Duodenal mucosa (tissue), 2 donors: ENCODE results near the gene AQP2.

Experiments
- H3K27ac ChIP-seq: one replicate; pipeline ENCODE4 v1.7.0; 2013; ENCODE audit warnings: low read depth, low read length
- H3K27me3 ChIP-seq, 2 donors: one replicate each; pipeline ENCODE4 v1.7.0; 2013; ENCODE audit warnings: low read length in 2 of 2, control low read depth in 1 of 2; ENCODE audit not compliant: insufficient read depth in 2 of 2, control insufficient read depth in 1 of 2
- H3K36me3 ChIP-seq, 2 donors: one replicate each; pipeline ENCODE4 v1.7.0; 2013; ENCODE audit warnings: low read length in 2 of 2, control low read depth in 1 of 2; ENCODE audit not compliant: insufficient read depth in 2 of 2, control insufficient read depth in 1 of 2
- H3K4me1 ChIP-seq, 2 donors: one replicate each; pipeline ENCODE4 v1.7.0; 2013; ENCODE audit warnings: low read length in 2 of 2, control low read depth in 1 of 2; ENCODE audit not compliant: insufficient read depth in 2 of 2, control insufficient read depth in 1 of 2
- H3K4me3 ChIP-seq, 2 donors: one replicate each; pipeline ENCODE4 v1.7.0; 2013; ENCODE audit warnings: low read length in 2 of 2, low read depth in 1 of 2
- H3K9ac ChIP-seq, 2 donors: one replicate each; pipeline ENCODE4 v1.7.0; 2013; ENCODE audit warnings: low read length in 2 of 2, low read depth in 1 of 2
- H3K9me3 ChIP-seq, 2 donors: one replicate each; pipeline ENCODE4 v1.7.0; 2013; ENCODE audit warnings: low read length in 2 of 2, control low read depth in 1 of 2; ENCODE audit not compliant: control insufficient read depth in 1 of 2

The AQP2 gene, protein sequence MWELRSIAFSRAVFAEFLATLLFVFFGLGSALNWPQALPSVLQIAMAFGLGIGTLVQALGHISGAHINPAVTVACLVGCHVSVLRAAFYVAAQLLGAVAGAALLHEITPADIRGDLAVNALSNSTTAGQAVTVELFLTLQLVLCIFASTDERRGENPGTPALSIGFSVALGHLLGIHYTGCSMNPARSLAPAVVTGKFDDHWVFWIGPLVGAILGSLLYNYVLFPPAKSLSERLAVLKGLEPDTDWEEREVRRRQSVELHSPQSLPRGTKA

GRCh38 chr12:49950273-49951251 is at the start of gene AQP2:
Gene AQP2, plus strand, starts transcription at chr12:49950737. Its CDS starts 94 bp downstream, at chr12:49950831.
- peaks cover 9% of the 10 kb centered on the region in 2 donors for H3K27me3 ChIP-seq
- H3K4me1 ChIP-seq = no peaks in the 10 kb centered on the region
- H3K4me3 ChIP-seq = no peak within 1 kb of the TSS
- H3K36me3 ChIP-seq = no peaks in the 10 kb centered on the region
- no peak within 1 kb of the TSS for H3K9ac ChIP-seq
- H3K27ac ChIP-seq = no peak within 1 kb of the TSS
- H3K9me3 ChIP-seq = no peaks in the 10 kb centered on the region

GRCh38 chr12:49901026-49901425 is 49.5 kb upstream of the AQP2 start:
- Histone ChIP-seq H3K9ac (no peak overlapping the region), H3K9me3 (no peaks in the 10 kb centered on the region), H3K4me3 (no peak overlapping the region), H3K36me3 (no peaks in the 10 kb centered on the region), H3K4me1 (no peaks in the 10 kb centered on the region), H3K27ac (no peak overlapping the region), H3K27me3 (peaks cover 9 to 18% of the 10 kb centered on the region in 2 donors)

DNA sequence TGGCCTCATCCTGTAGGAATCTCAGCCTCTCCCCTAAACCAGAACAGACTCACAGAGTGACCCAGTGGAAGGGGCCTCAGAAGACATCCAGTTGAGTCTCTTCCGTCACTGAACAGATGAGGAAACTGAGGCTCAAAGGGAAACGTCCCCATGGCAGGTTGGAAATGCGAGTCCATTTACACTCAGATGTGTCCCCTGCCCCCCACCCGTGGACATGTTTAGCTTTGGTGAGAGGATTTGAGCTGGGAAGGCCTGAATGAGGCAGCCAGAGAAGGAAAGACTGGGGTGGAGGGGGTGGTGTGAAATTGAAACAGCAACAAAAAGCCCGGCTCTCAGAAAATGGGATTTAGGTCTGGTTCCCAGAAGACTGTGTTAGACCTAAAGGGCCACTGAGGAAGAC is 48.6 kb upstream of the AQP2 start:
- no peak overlapping the region for H3K4me3 ChIP-seq
- no peaks in the 10 kb centered on the region for H3K4me1 ChIP-seq
- no peaks in the 10 kb centered on the region for H3K9me3 ChIP-seq
- H3K36me3 ChIP-seq = no peaks in the 10 kb centered on the region
- H3K9ac ChIP-seq = no peak overlapping the region
- no peak overlapping the region for H3K27ac ChIP-seq
- H3K27me3 ChIP-seq = peaks cover 9 to 18% of the 10 kb centered on the region in 2 donors

DNA sequence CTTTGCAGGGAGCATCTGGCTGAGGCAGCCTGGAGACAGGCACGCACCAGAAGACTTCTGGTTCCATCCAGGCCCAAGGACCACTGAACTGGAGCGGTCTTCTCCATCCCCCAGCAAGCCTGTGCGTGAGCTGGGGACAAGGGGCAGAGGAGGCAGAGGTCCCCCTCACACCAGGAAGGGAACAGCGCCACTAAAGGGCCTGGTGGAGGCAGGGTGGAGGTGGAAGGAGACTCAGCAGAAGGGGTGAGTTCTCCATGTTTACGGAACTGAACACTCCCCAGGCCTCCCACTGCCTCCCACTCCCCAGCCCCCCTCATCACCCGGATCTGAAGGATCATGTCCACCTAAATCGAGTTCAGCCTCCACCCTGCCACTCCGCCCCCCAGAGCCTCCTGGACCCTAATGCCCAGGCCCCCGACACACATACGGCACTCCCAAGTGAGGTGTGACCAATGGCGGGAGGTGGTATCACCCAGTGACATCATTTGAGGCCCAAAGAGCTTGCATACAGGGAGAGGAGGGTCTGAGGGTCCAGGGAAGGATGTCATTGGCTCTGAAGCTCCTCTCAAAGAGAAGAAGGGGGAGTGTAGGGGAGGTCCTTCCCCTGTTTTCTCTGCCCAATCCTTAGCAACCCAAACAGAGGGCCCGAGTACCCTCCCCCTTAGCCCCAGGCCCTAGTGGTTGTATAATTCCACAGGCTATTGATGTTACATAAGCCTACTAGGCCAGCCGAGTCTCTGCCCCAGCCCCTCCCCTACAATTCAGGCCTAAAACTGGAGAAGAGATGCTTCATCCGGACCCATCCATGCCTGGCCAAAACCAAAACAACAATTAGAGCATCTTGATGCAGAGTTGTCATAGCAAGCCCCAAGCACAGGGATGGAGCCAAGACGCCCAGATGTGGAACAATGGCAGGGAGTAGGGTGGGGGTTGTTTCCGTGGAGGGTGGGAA is 47.9 kb upstream of the AQP2 start:
- no peaks in the 10 kb centered on the region for H3K36me3 ChIP-seq
- no peak overlapping the region for H3K4me3 ChIP-seq
- no peak overlapping the region for H3K27ac ChIP-seq
- H3K27me3 ChIP-seq = peaks cover 9 to 18% of the 10 kb centered on the region in 2 donors
- no peaks in the 10 kb centered on the region for H3K4me1 ChIP-seq
- no peak overlapping the region for H3K9ac ChIP-seq
- H3K9me3 ChIP-seq = no peaks in the 10 kb centered on the region

- H3K27ac ChIP-seq = no peak overlapping the region
Measured at GRCh38 chr12:49903351-49903699, 47.2 kb upstream of the AQP2 start.

GRCh38 chr12:49903700-49904423 is 46.7 kb upstream of the AQP2 start, which contains the start of gene FAIM2:
Gene FAIM2, minus strand, starts transcription at chr12:49903900. Its CDS starts 108 bp downstream, at chr12:49903792.
- no peak within 1 kb of the TSS for H3K27ac ChIP-seq
- H3K9me3 ChIP-seq = no peaks in the 10 kb centered on the region
- no peaks in the 10 kb centered on the region for H3K4me1 ChIP-seq
- H3K4me3 ChIP-seq = peak within 1 kb of the TSS; percentile 40 to 43
- no peaks in the 10 kb centered on the region for H3K36me3 ChIP-seq
- H3K9ac ChIP-seq = no peak within 1 kb of the TSS
- peaks cover 9 to 18% of the 10 kb centered on the region in 2 donors for H3K27me3 ChIP-seq

More at GRCh38 chr12:49903351-49903699, 47.2 kb upstream of the AQP2 start:
- Histone ChIP-seq H3K4me1 (no peaks in the 10 kb centered on the region), H3K4me3 (peak overlapping the region in 1 of 2 donors; percentile 36), H3K9ac (no peak overlapping the region), H3K27me3 (peaks cover 9 to 18% of the 10 kb centered on the region in 2 donors), H3K36me3 (no peaks in the 10 kb centered on the region), H3K9me3 (no peaks in the 10 kb centered on the region)

DNA sequence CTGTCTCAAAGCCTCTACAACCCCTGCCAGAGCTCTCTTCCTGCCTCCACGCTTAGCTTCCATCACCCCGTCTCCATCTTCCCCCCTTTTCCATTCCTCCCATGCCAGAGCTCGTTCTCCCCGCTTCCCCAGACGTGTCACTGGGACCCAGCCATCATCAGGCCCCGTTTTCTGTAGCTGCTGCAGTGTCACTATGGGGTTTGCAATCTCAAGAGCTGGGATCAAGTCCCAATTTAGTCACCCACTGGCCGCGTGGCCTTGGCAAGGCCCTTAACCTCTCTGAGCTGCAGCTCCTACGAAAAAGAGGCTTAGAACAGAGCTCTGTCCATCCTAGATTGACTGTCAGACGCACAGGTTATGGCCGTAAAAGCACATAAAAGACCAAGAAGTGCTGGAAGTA is 45.9 kb upstream of the AQP2 start:
- Histone ChIP-seq H3K27ac (no peak overlapping the region), H3K9me3 (no peaks in the 10 kb centered on the region), H3K4me3 (no peak overlapping the region), H3K36me3 (no peaks in the 10 kb centered on the region), H3K4me1 (no peaks in the 10 kb centered on the region), H3K9ac (no peak overlapping the region), H3K27me3 (peaks cover 9 to 18% of the 10 kb centered on the region in 2 donors)

DNA sequence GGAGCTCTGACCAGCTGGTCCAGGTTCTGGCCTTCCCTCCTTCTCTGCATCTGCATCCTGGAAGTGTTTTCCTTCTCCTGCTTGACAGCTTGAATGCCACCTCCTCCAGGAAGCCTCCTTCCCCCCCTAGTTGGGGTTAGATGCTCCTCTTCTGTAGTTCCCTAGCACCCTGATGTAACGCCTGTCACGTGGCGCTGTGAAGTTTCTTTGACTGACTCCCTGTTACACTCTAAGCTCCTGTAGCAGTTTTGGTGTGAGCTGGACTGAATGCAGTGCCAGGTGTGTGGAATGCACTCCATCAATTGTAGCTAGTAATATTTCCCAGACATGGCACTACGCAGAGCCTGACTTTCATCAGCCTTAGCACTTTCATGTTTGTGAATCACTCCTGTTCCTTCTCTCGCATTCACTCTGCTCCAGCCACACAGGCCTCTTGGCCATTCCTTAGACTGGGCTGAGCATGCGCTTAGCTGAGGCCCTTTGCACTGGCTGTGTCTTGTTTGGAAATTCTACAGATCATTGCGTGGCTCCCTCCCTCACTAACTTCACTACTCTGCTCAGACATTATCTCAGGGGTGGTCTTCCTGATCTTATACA is 44.7 kb upstream of the AQP2 start:
- H3K4me1 ChIP-seq = no peaks in the 10 kb centered on the region
- no peak overlapping the region for H3K4me3 ChIP-seq
- H3K9me3 ChIP-seq = no peaks in the 10 kb centered on the region
- H3K27ac ChIP-seq = no peak overlapping the region
- peaks cover 9 to 18% of the 10 kb centered on the region in 2 donors for H3K27me3 ChIP-seq
- H3K36me3 ChIP-seq = no peaks in the 10 kb centered on the region
- H3K9ac ChIP-seq = no peak overlapping the region

- no peaks in the 10 kb centered on the region for H3K9me3 ChIP-seq
- no peaks in the 10 kb centered on the region for H3K4me1 ChIP-seq
- H3K27ac ChIP-seq = no peak overlapping the region
- H3K9ac ChIP-seq = no peak overlapping the region
- H3K36me3 ChIP-seq = no peaks in the 10 kb centered on the region
- H3K4me3 ChIP-seq = no peak overlapping the region
- peaks cover 9 to 18% of the 10 kb centered on the region in 2 donors for H3K27me3 ChIP-seq
Measured at GRCh38 chr12:49907352-49907751, 43.2 kb upstream of the AQP2 start.
